OCI-LY7 (cell line): ENCODE results near the gene IRS1. TPM values are rescaled to one million over a fixed set of nuclear protein-coding genes. Genes with fewer than 3 reads are reported as not detected.

Experiments
- BruUV-seq: library from RNA; stranded (reverse); fragments of 400-500 nt; replicated peaks from 2 replicates; lab custom pipeline; 2021; lab: Mats Ljungman, UMichigan
- CTCF ChIA-PET: fragments of 300-600 bp; sonication (Branson Sonifier 250); formaldehyde crosslinking; loops from one replicate; lab custom pipeline; 2022; ENCODE audit warnings: antibody characterized with exemption; ENCODE audit not compliant: unreplicated experiment; lab: Charles Lee
- POLR2A ChIA-PET: fragments of 300-600 bp; sonication (Branson Sonifier 250); formaldehyde crosslinking; loops from one replicate; lab custom pipeline; 2022; ENCODE audit warnings: antibody characterized with exemption; lab: Charles Lee
- DNase-seq: peaks from one replicate; pipeline ENCODE4 v3.0.0-alpha.2; 2015; ENCODE audit warnings: low spot score
- H2AFZ ChIP-seq: fragments of 200-600 bp; sonication (generic), shearing (Covaris generic); 2 replicates; pipeline ENCODE4 v1.6.1; 2014; ENCODE audit warnings: mild to moderate bottlenecking, antibody characterized with exemption, low read length, moderate library complexity
- H3K27ac ChIP-seq: fragments of 200-600 bp; sonication (generic); 2 replicates; pipeline ENCODE4 v1.5.1; 2014; ENCODE audit warnings: mixed run types, low read depth, mild to moderate bottlenecking, moderate library complexity, low read length, inconsistent platforms; ENCODE audit not compliant: poor library complexity, severe bottlenecking
- H3K36me3 ChIP-seq: fragments of 200-600 bp; sonication (generic); 2 replicates; pipeline ENCODE4 v1.6.1; 2014; ENCODE audit warnings: mild to moderate bottlenecking, antibody characterized with exemption, low read length, moderate library complexity, mixed read lengths; ENCODE audit not compliant: insufficient read depth
- H3K4me1 ChIP-seq: fragments of 200-600 bp; sonication (generic); 2 replicates; pipeline ENCODE4 v1.5.1; 2014; ENCODE audit warnings: mild to moderate bottlenecking, low read length; ENCODE audit not compliant: insufficient read depth, poor library complexity, severe bottlenecking
- H3K4me2 ChIP-seq: fragments of 200-600 bp; sonication (generic); 2 replicates; pipeline ENCODE4 v1.6.1; 2014; ENCODE audit warnings: mild to moderate bottlenecking, low read length
- H3K4me3 ChIP-seq: fragments of 200-600 bp; sonication (generic); 2 replicates; pipeline ENCODE4 v1.5.1; 2014; ENCODE audit warnings: mild to moderate bottlenecking, low read depth, low read length; ENCODE audit not compliant: poor library complexity, severe bottlenecking
- H3K79me2 ChIP-seq: fragments of 200-600 bp; sonication (generic); 2 replicates; pipeline ENCODE4 v1.6.1; 2016; ENCODE audit warnings: low read depth, mild to moderate bottlenecking, low read length, moderate library complexity, mixed read lengths; ENCODE audit not compliant: insufficient read depth
- H3K9me2 ChIP-seq: fragments of 200-600 bp; sonication (generic); 2 replicates; pipeline ENCODE4 v1.6.1; 2016; ENCODE audit warnings: mild to moderate bottlenecking, low read length, mixed read lengths; ENCODE audit not compliant: insufficient read depth
- H3K9me3 ChIP-seq: fragments of 200-600 bp; sonication (generic); 2 replicates; pipeline ENCODE4 v1.6.1; 2014; ENCODE audit warnings: mild to moderate bottlenecking, mixed run types, low read length, mixed read lengths
- H4K20me1 ChIP-seq: fragments of 200-600 bp; sonication (generic); 2 replicates; pipeline ENCODE4 v1.6.1; 2014; ENCODE audit warnings: mild to moderate bottlenecking, antibody characterized with exemption, low read length, moderate library complexity, mixed read lengths; ENCODE audit not compliant: insufficient read depth
- EZH2phosphoT487 ChIP-seq: fragments of 200-600 bp; sonication (generic); IDR thresholded peaks from 2 replicates; pipeline ENCODE4 v1.6.1; 2018; ENCODE audit warnings: low read depth, borderline replicate concordance, mild to moderate bottlenecking, mixed run types, antibody characterized with exemption, low read length, moderate library complexity, mixed read lengths
- intact Hi-C: fragments of 100-400 bp; cut with micrococcal nuclease; formaldehyde crosslinking; loops from one replicate; pipeline ENCODE4 v1.10.0; 2022; ENCODE audit not compliant: unreplicated experiment
- total RNA-seq, 2 experiments: library from RNA; depleted of rRNA in 1 of 2; stranded (reverse); fragments of >200 nt in 1 of 2; shearing (Covaris generic) in 1 of 2; gene quantifications; 2 replicates each; pipeline ENCODE4 v1.2.3, GENCODE V29; 2014 to 2022
- TF ChIP-seq, protein P1 (sequence below): fragments of 200-600 bp; sonication (generic); conservative IDR thresholded peaks from 2 replicates; pipeline ENCODE4 v1.5.1; 2014; ENCODE audit warnings: mild to moderate bottlenecking, antibody characterized with exemption, low read length, moderate library complexity, mixed read lengths

Gene IRS1
- total RNA-seq, 2 experiments from 2014 or later: 18.1 to 23.5 TPM

DNA sequence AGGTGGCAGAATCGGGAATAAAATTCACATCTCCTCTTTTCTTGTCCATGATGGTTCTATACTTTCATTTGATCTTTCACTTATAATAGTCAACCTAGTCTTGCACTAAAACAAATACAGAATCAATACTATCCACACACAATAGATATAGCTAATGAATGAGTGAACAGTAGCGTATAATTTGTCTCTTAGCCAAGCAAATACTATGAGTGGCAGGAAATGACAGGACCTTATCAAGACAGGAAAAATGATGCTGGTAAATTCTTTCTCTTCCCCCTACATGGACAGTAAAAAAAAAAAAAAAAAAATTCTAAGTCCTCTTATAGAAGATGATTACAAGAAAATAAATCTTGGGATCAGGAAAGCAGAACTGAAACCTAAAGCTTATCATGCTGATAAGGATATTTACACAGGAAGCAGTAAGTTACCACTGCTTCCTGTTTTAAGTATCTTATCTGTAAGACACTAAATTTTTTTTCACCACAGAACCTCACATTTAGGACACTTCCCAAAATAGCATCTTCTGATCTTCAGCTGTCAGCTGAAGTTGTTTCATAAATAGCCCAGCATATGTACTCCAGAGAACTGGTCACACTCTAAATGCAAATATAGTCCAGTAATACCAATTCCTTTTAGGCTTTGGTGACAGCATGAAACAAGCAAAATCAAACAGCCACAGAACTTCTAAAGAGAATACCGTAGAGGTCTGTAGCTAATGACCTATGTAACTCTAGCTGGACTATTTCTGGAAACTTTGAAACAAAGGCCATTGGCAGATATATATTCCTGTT lies 27.0 kb downstream of the IRS1 start:
- H2AFZ ChIP-seq: peak overlapping the region; percentile 13; the same call in 1 of the 2 replicates
- intact Hi-C loops: loop anchor here (1.0 to 5.0 kb wide), 3 partner anchors 19 to 135 kb away; partner anchors contain the start of gene IRS1
- no peaks in the 10 kb centered on the region for H3K9me3 ChIP-seq
- ChIA-PET CTCF (interaction anchor here (0.5 to 2.0 kb wide), 4 partner anchors 17 to 989 kb away, joined by 3 to 19 read pairs (median 6); partner anchors contain the start of gene IRS1), POLR2A (interaction anchor here (0.6 to 7.2 kb wide), 22 partner anchors 8 to 1032 kb away, joined by 3 to 122 read pairs (median 6); partner anchors contain the start of gene IRS1)
- no peaks in the 10 kb centered on the region for H4K20me1 ChIP-seq
- peak overlapping the region; percentile 83 for H3K4me2 ChIP-seq
- peak overlapping the region; percentile 56 for H3K4me3 ChIP-seq
- H3K27ac ChIP-seq: peak overlapping the region; percentile 90
- TF ChIP-seq, protein P1, sequence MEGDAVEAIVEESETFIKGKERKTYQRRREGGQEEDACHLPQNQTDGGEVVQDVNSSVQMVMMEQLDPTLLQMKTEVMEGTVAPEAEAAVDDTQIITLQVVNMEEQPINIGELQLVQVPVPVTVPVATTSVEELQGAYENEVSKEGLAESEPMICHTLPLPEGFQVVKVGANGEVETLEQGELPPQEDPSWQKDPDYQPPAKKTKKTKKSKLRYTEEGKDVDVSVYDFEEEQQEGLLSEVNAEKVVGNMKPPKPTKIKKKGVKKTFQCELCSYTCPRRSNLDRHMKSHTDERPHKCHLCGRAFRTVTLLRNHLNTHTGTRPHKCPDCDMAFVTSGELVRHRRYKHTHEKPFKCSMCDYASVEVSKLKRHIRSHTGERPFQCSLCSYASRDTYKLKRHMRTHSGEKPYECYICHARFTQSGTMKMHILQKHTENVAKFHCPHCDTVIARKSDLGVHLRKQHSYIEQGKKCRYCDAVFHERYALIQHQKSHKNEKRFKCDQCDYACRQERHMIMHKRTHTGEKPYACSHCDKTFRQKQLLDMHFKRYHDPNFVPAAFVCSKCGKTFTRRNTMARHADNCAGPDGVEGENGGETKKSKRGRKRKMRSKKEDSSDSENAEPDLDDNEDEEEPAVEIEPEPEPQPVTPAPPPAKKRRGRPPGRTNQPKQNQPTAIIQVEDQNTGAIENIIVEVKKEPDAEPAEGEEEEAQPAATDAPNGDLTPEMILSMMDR: no peak
- TF ChIP-seq EZH2phosphoT487: no peak
- H3K36me3 ChIP-seq: peaks cover 40% of the 10 kb centered on the region
- H3K4me1 ChIP-seq: peaks cover 61% of the 10 kb centered on the region
- H3K79me2 ChIP-seq: peaks cover 45% of the 10 kb centered on the region; the same call in 1 of the 2 replicates
- no peaks in the 10 kb centered on the region for H3K9me2 ChIP-seq
- peak; percentile 95 for DNase-seq
- BruUV-seq: no TSS peak

DNA sequence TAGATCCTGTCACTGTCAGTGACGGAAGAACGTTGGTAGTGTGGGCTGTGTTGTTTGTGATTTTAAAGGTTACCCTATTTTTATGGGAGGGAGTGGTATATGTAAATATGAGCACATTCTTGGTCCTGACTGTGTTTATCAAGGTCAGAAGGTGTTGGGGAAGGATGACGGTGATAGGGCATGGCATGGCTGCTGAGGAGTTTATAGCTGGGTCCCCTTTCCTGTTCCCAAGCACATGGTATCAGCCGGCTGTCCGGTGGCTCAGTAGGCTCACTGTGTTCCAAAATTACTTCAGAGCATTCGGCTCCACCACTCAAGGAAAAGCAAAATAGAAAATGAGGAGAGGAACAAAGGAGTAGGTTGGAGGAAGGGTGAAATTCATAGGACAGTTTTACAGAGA lies 28.6 kb downstream of the IRS1 start:
- CTCF ChIA-PET: interaction anchor here (0.6 to 2.0 kb wide), 3 partner anchors 20 to 29 kb away, joined by 3 to 19 read pairs (median 3); partner anchors contain the start of gene IRS1
- Histone ChIP-seq H3K4me1 (peaks cover 68% of the 10 kb centered on the region), H3K36me3 (peaks cover 31% of the 10 kb centered on the region), H3K9me2 (no peaks in the 10 kb centered on the region), H2AFZ (no peak overlapping the region; the same call in 1 of the 2 replicates), H4K20me1 (no peaks in the 10 kb centered on the region), H3K4me2 (peak overlapping the region; percentile 47), H3K9me3 (no peaks in the 10 kb centered on the region), H3K4me3 (no peak overlapping the region), H3K79me2 (peaks cover 48% of the 10 kb centered on the region; the same call in 1 of the 2 replicates), H3K27ac (peak overlapping the region; percentile 13)
- no peak for DNase-seq
- intact Hi-C loops: loop anchor here (5.0 kb wide), 1 partner anchor 136 kb away; no protein-coding TSS in a partner anchor
- no TSS peak for BruUV-seq
- POLR2A ChIA-PET: interaction anchor here (0.6 to 7.2 kb wide), 16 partner anchors 9 to 1432 kb away, joined by 3 to 122 read pairs (median 4); partner anchors contain the start of gene IRS1
- no peak for TF ChIP-seq EZH2phosphoT487
- TF ChIP-seq, protein P1: no peak
